Activated CD4-positive, alpha-beta T cell treated with anti-CD3 and anti-CD28 coated beads, Interleukin-2, Interleukin-4, amounts not matched to agents 100 ng/mL and 50 ng/mL, durations not matched to agents 16 hours and 8 hours (primary cell): Measurements from ENCODE around the gene ZSCAN5C.
"Not testable (repeated sequence)": the region's sequence is repeated elsewhere in the genome, so short reads cannot be mapped to it uniquely, and the experiment has no call there.

Experiments used
- DNase-seq: peaks from one replicate; pipeline ENCODE4 v3.0.0-alpha.2; 2020; ENCODE audit warnings: low spot score

ZSCAN5C gene

GRCh38 chr19:56201973-56202372 lies at the start of gene ZSCAN5C:
Gene ZSCAN5C, plus strand, starts transcription at chr19:56202273. Its CDS starts 3,641 bp downstream, at chr19:56205914.
- no peak for DNase-seq

- no peak for DNase-seq
These were observed 49.4 kb upstream of the ZSCAN5C start for GRCh38 chr19:56152644-56153043.

- no peak for DNase-seq
These were observed 48.6 kb upstream of the ZSCAN5C start for GRCh38 chr19:56153507-56153906.

- DNase-seq = no peak
These were observed 46.9 kb upstream of the ZSCAN5C start for GRCh38 chr19:56155124-56155687.

- no peak for DNase-seq
These were observed 45.3 kb upstream of the ZSCAN5C start for GRCh38 chr19:56156768-56157167.

- DNase-seq = no peak
These were observed 43.8 kb upstream of the ZSCAN5C start for GRCh38 chr19:56158170-56158757.

GRCh38 chr19:56159009-56159559 lies 43.0 kb upstream of the ZSCAN5C start:
- DNase-seq = no peak

GRCh38 chr19:56159622-56160271 lies 42.3 kb upstream of the ZSCAN5C start:
- DNase-seq = no peak

GRCh38 chr19:56161534-56161933 lies 40.5 kb upstream of the ZSCAN5C start:
- no peak for DNase-seq

GRCh38 chr19:56162258-56162657 lies 39.8 kb upstream of the ZSCAN5C start:
- peak; percentile 26 for DNase-seq

- no peak for DNase-seq
These were observed 39.0 kb upstream of the ZSCAN5C start for GRCh38 chr19:56163097-56163496.

GRCh38 chr19:56167064-56167578 lies 35.0 kb upstream of the ZSCAN5C start:
- DNase-seq = no peak

- DNase-seq = no peak
These were observed 31.8 kb upstream of the ZSCAN5C start for GRCh38 chr19:56170261-56170660.

GRCh38 chr19:56174086-56174485 lies 28.0 kb upstream of the ZSCAN5C start:
- DNase-seq = no peak

GRCh38 chr19:56174550-56174949 lies 27.5 kb upstream of the ZSCAN5C start:
- no peak for DNase-seq

GRCh38 chr19:56175861-56176307 lies 26.2 kb upstream of the ZSCAN5C start, which contains the start of gene GALP:
Gene GALP, plus strand, starts transcription at chr19:56176008. Its CDS starts 1,101 bp downstream, at chr19:56177109.
- not testable (repeated sequence) for DNase-seq

GRCh38 chr19:56176310-56176709 lies 25.8 kb upstream of the ZSCAN5C start:
- not testable (repeated sequence) for DNase-seq

GRCh38 chr19:56176881-56177280 lies 25.2 kb upstream of the ZSCAN5C start:
- DNase-seq = no peak

- DNase-seq = no peak
These were observed 24.4 kb upstream of the ZSCAN5C start for GRCh38 chr19:56177564-56178243.

- no peak for DNase-seq
These were observed 12.3 kb upstream of the ZSCAN5C start for GRCh38 chr19:56189785-56190184.

GRCh38 chr19:56191115-56191514 lies 11.0 kb upstream of the ZSCAN5C start:
- no peak for DNase-seq

- DNase-seq = no peak
These were observed 10.4 kb upstream of the ZSCAN5C start for GRCh38 chr19:56191711-56192110.
